CD8-positive, alpha-beta memory T cell (primary cell): Measurements from ENCODE around the gene AQP3. TPM values are rescaled to one million over a fixed set of nuclear protein-coding genes. Genes with fewer than 3 reads are reported as not detected.
"Not testable (repeated sequence)": the region's sequence is repeated elsewhere in the genome, so short reads cannot be mapped to it uniquely, and the experiment has no call there.

Experiments used
- CTCF ChIA-PET: fragments of 350-600 bp; sonication (Branson Sonifier 250); formaldehyde crosslinking; loops from one replicate; lab custom pipeline; 2021; ENCODE audit warnings: antibody characterized with exemption; lab: Charles Lee
- POLR2A ChIA-PET: fragments of 350-600 bp; sonication (Branson Sonifier 250); formaldehyde crosslinking; loops from one replicate; lab custom pipeline; 2021; ENCODE audit warnings: antibody characterized with exemption; lab: Charles Lee
- DNase-seq, 5 donors: peaks; one replicate each; pipeline versions ENCODE4 v3.0.0 to v3.0.0-alpha.2; 2020 to 2022; ENCODE audit warnings: mixed read lengths in 1 of 5
- H3K27ac ChIP-seq: one replicate; pipeline ENCODE4 v1.7.0; 2013; ENCODE audit warnings: low read depth, mild to moderate bottlenecking, low read length, moderate library complexity
- H3K27me3 ChIP-seq: 2 replicates; pipeline ENCODE4 v1.7.0; 2013; ENCODE audit warnings: low read length, mild to moderate bottlenecking; ENCODE audit not compliant: insufficient read depth, poor library complexity, severe bottlenecking
- H3K36me3 ChIP-seq: 2 replicates; pipeline ENCODE4 v1.7.0; 2013; ENCODE audit warnings: mild to moderate bottlenecking, low read length, moderate library complexity; ENCODE audit not compliant: insufficient read depth
- H3K4me1 ChIP-seq: 2 replicates; pipeline ENCODE4 v1.7.0; 2013; ENCODE audit warnings: mild to moderate bottlenecking, low read length, moderate library complexity; ENCODE audit not compliant: insufficient read depth
- H3K4me3 ChIP-seq: 2 replicates; pipeline ENCODE4 v1.7.0; 2013; ENCODE audit warnings: mild to moderate bottlenecking, low read length
- H3K9me3 ChIP-seq: 2 replicates; pipeline ENCODE4 v1.7.0; 2013; ENCODE audit warnings: mild to moderate bottlenecking, low read length
- H3K27ac Mint-ChIP-seq, 8 donors: one replicate each; pipeline ENCODE4 v1.8.0; 2020 to 2021; ENCODE audit warnings: mixed read lengths in 8 of 8, mild to moderate bottlenecking in 6 of 8, inconsistent platforms in 3 of 8, moderate library complexity in 3 of 8
- H3K27me3 Mint-ChIP-seq, 2 donors: one replicate each; pipeline ENCODE4 v1.8.0; 2020 to 2021; ENCODE audit warnings: mixed read lengths in 2 of 2, mild to moderate bottlenecking in 1 of 2, moderate library complexity in 1 of 2
- H3K36me3 Mint-ChIP-seq, 3 donors: one replicate each; pipeline ENCODE4 v1.8.0; 2020 to 2021; ENCODE audit warnings: mixed read lengths in 3 of 3, inconsistent platforms in 1 of 3, mild to moderate bottlenecking in 1 of 3
- H3K4me1 Mint-ChIP-seq, 3 donors: one replicate each; pipeline ENCODE4 v1.8.0; 2020 to 2021; ENCODE audit warnings: mixed read lengths in 3 of 3, inconsistent platforms in 1 of 3, mild to moderate bottlenecking in 1 of 3
- H3K4me3 Mint-ChIP-seq, 7 donors: one replicate each; pipeline ENCODE4 v1.8.0; 2020 to 2021; ENCODE audit warnings: mixed read lengths in 7 of 7, mild to moderate bottlenecking in 6 of 7, moderate library complexity in 4 of 7, inconsistent platforms in 2 of 7
- H3K9me3 Mint-ChIP-seq, 5 donors: one replicate each; pipeline ENCODE4 v1.8.0; 2020 to 2022; ENCODE audit warnings: mixed read lengths in 5 of 5, mild to moderate bottlenecking in 3 of 5, moderate library complexity in 2 of 5, inconsistent platforms in 1 of 5
- polyA plus RNA-seq: library from polyadenylated mRNA; unstranded; fragments of 300-500 nt; fragmentation: Illumina TruSeq; gene quantifications from one replicate; pipeline ENCODE4 v1.2.3, GENCODE V29; 2021
- total RNA-seq, 2 experiments: library from RNA; stranded (reverse); gene quantifications; one replicate each; pipeline ENCODE4 v1.2.3, GENCODE V29; 2021

The AQP3 gene
- total and polyA plus RNA-seq, 3 experiments from 2014 or later = 8.7 to 183 (median 9.3) TPM

DNA sequence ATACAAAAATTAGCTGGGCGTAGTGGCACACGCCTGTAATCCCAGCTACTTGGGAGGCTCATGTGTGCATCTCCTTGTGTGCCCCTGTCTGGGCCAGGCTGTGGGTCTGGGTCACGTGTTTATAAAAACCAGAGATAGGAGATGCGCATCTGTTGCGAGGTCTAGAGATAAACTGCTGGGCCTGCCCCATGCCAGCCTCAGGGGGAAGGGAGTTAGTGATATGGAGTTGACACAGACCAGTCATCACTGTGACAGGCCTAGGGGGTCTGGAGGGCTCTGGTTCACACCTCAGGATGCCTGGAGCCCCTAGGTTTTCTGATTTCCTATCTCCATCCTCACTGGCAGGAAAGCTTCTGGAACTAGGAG, 7.3 kb upstream of the AQP3 start:
- Mint-ChIP-seq H3K4me1 (peaks cover 55 to 70% (median 57%) of the 10 kb centered on the region in 3 donors), H3K4me3 (peak overlapping the region in 3 of 7 donors; percentile 46 to 58 (median 53)), H3K27ac (peak overlapping the region; percentile 67 to 90 (median 84))
- not testable (repeated sequence) for H3K4me3 ChIP-seq, H3K36me3 Mint-ChIP-seq, H3K36me3 ChIP-seq, H3K9me3 Mint-ChIP-seq, DNase-seq, H3K27me3 ChIP-seq, H3K27ac ChIP-seq, H3K9me3 ChIP-seq, H3K27me3 Mint-ChIP-seq
- H3K4me1 ChIP-seq = peaks cover 62% of the 10 kb centered on the region
- CTCF ChIA-PET = interaction anchor here (0.9 to 10.6 kb wide), 5 partner anchors 8 to 50 kb away, joined by 3 to 202 read pairs (median 35); partner anchors contain the start of gene NOL6
- POLR2A ChIA-PET = interaction anchor here (1.0 kb wide), 2 partner anchors 13 to 39 kb away, joined by 3 read pairs; no protein-coding TSS in a partner anchor

DNA sequence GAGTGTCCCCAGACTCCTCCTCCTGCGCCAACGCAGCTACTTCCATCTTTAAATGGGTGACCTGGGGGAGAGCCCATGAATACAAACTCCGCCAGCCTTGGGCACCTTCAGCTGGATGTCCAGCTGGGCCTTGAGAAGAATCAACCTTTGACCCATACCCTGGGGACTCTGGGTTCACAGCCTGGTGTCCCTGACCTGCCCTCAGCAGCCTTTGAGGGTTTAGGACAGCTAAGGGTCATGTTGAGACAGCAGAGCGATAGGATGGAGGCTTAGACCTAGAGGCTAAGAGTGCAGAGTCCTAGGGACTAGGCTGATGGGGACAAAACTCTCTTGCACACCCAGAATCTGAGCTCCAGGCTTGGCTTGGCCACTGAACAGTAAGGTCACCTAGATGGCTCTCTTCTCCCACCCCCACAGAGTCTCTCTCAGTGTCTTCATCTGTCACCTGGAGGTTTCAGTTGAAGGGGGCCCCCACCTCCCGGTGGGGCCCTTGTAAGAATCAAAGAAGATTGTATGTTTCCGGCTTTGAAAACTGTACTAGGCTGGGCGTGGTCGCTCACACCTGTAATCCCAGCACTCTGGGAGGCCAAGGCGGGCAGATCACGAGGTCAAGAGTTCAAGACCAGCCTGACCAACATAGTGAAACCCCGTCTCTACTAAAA, 6.7 kb upstream of the AQP3 start:
- DNase-seq = peak in 1 of 5 donors; percentile 26
- Mint-ChIP-seq H3K27ac (peak overlapping the region; percentile 67 to 90 (median 84)), H3K9me3 (no peaks in the 10 kb centered on the region), H3K27me3 (no peaks in the 10 kb centered on the region), H3K36me3 (no peaks in the 10 kb centered on the region), H3K4me3 (peak overlapping the region in 5 of 7 donors; percentile 18 to 63 (median 53)), H3K4me1 (peaks cover 52 to 65% (median 57%) of the 10 kb centered on the region in 3 donors)
- CTCF ChIA-PET = interaction anchor here (0.9 to 10.6 kb wide), 8 partner anchors 8 to 50 kb away, joined by 3 to 202 read pairs (median 10); partner anchors contain the start of gene NOL6
- Histone ChIP-seq H3K27ac (no peak overlapping the region), H3K4me1 (peaks cover 58% of the 10 kb centered on the region), H3K9me3 (no peaks in the 10 kb centered on the region), H3K4me3 (no peak overlapping the region), H3K36me3 (no peaks in the 10 kb centered on the region), H3K27me3 (no peaks in the 10 kb centered on the region)
- POLR2A ChIA-PET = interaction anchor here (0.5 to 1.1 kb wide), 7 partner anchors 10 to 570 kb away, joined by 3 to 4 read pairs (median 3); partner anchors contain the start of gene NOL6

DNA sequence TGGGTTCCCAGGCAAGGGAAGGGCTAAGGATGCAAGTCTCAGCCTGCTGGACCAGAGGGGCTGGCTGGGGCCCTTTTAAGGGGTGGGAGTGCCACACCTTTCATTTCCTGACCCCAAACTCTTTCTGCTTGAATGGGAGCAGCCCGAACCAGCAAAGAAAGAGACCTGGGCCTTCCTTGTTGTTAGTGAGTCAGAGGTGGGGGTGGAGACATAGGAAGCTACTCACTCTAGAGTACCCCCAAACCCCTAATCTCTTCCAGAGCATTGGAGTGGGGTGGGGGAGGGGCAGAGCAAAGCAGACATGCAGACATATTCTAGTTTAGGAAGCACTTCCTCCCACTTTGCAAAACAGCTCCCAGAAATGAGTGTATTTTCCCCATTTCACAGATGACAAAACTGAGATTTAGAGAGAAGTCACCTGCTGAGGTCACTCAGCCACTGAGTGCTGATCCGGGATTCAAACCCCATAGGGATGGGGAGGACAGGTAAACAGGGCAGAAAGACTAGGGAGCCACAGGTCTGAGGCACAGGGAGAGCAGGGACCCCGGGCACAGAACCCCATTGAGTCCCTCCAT, 6.0 kb upstream of the AQP3 start:
- H3K36me3 ChIP-seq = no peaks in the 10 kb centered on the region
- H3K4me3 ChIP-seq = no peak overlapping the region
- H3K27me3 Mint-ChIP-seq = no peaks in the 10 kb centered on the region
- H3K27ac Mint-ChIP-seq = peak overlapping the region; percentile 32 to 95 (median 82)
- no peaks in the 10 kb centered on the region for H3K27me3 ChIP-seq
- H3K9me3 ChIP-seq = no peaks in the 10 kb centered on the region
- H3K4me1 Mint-ChIP-seq = peaks cover 47 to 63% (median 49%) of the 10 kb centered on the region in 3 donors
- DNase-seq = no peak
- no peaks in the 10 kb centered on the region for H3K36me3 Mint-ChIP-seq
- H3K9me3 Mint-ChIP-seq = no peaks in the 10 kb centered on the region
- H3K4me1 ChIP-seq = peaks cover 51% of the 10 kb centered on the region
- CTCF ChIA-PET = interaction anchor here (0.7 to 10.6 kb wide), 20 partner anchors 9 to 163 kb away, joined by 3 to 202 read pairs (median 5); partner anchors contain the start of genes NFX1 and NOL6
- H3K27ac ChIP-seq = no peak overlapping the region
- peak overlapping the region in 2 of 7 donors; percentile 29 to 38 for H3K4me3 Mint-ChIP-seq
- POLR2A ChIA-PET = interaction anchor here (0.5 to 1.1 kb wide), 8 partner anchors 9 to 571 kb away, joined by 3 to 7 read pairs (median 4); partner anchors contain the start of gene NOL6

DNA sequence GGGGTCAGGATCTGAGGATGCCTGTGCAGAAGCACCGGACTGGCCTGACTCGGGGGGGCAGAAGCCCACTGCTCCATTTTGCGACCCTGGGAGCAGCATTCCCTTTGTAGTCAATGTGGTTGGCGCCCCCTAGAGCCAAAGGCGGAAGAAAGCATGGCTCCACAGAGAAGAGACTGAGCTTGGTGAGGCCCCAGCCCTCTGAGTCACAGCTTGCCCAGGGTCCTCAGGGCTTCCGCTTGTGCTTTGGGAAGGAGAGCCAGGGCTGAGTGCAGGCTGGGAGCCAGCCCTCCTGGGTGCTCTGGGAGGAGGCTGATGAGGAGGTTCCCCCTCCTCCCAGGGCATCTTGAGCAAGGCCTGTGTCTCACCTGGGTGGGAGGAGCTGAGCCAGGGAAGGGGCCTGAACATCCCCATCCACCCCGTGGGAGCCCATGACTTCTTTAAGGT, 5.5 kb upstream of the AQP3 start:
- DNase-seq = peak; percentile 20 to 64 (median 39)
- POLR2A ChIA-PET = interaction anchor here (0.6 to 1.1 kb wide), 3 partner anchors 9 to 82 kb away, joined by 3 to 7 read pairs (median 4); no protein-coding TSS in a partner anchor
- no peak overlapping the region for H3K27ac ChIP-seq
- no peaks in the 10 kb centered on the region for H3K9me3 Mint-ChIP-seq
- H3K36me3 ChIP-seq = no peaks in the 10 kb centered on the region
- H3K27me3 ChIP-seq = no peaks in the 10 kb centered on the region
- peak overlapping the region in 5 of 7 donors; percentile 25 to 78 (median 50) for H3K4me3 Mint-ChIP-seq
- H3K9me3 ChIP-seq = no peaks in the 10 kb centered on the region
- no peak overlapping the region for H3K4me3 ChIP-seq
- peaks cover 52% of the 10 kb centered on the region for H3K4me1 ChIP-seq
- peaks cover 48 to 65% (median 51%) of the 10 kb centered on the region in 3 donors for H3K4me1 Mint-ChIP-seq
- H3K27me3 Mint-ChIP-seq = no peaks in the 10 kb centered on the region
- no peaks in the 10 kb centered on the region for H3K36me3 Mint-ChIP-seq
- peak overlapping the region in 7 of 8 donors; percentile 54 to 95 (median 80) for H3K27ac Mint-ChIP-seq
- CTCF ChIA-PET = interaction anchor here (0.7 to 10.6 kb wide), 19 partner anchors 9 to 163 kb away, joined by 3 to 202 read pairs (median 5); partner anchors contain the start of genes NFX1 and NOL6

DNA sequence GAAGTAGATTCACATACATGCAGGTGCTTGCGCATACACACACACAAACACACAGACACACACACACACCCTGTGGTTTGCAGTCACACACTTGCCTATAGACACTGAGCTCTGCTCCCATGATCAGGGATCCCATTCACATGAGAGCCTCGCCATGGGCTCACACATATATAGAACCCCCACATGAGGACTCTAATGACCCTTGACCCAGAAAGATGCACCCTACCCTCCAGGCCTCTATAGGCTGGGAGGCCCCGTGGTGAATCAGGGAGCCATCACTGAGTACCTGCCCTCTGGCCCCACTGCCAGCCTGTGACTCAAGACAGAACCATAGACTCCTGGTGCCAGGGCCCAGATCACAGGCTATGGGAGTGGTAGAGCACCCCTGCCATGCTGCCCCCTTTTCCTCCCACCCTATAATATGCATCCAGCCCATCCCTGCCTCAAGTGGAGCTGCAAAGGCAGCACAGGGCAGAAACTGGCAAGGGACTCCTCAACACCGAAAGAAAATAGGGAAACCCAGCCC, 3.3 kb upstream of the AQP3 start:
- peaks cover 50% of the 10 kb centered on the region for H3K4me1 ChIP-seq
- H3K27ac ChIP-seq = no peak overlapping the region
- DNase-seq = no peak
- no peaks in the 10 kb centered on the region for H3K9me3 ChIP-seq
- H3K4me3 ChIP-seq = no peak overlapping the region
- H3K4me1 Mint-ChIP-seq = peaks cover 53 to 67% (median 55%) of the 10 kb centered on the region in 3 donors
- H3K4me3 Mint-ChIP-seq = peak overlapping the region in 2 of 7 donors; percentile 23 to 73
- no peaks in the 10 kb centered on the region for H3K27me3 ChIP-seq
- peaks cover 0 to 5% (median 0%) of the 10 kb centered on the region in 3 donors for H3K36me3 Mint-ChIP-seq
- peak overlapping the region in 2 of 8 donors; percentile 70 to 87 for H3K27ac Mint-ChIP-seq
- ChIA-PET CTCF (interaction anchor here (1.1 to 10.6 kb wide), 5 partner anchors 12 to 76 kb away, joined by 3 to 202 read pairs (median 28); partner anchors contain the start of gene NOL6), POLR2A (interaction anchor here (0.6 to 1.5 kb wide), 2 partner anchors 16 to 23 kb away, joined by 5 read pairs; partner anchors contain the start of gene NOL6)
- no peaks in the 10 kb centered on the region for H3K36me3 ChIP-seq
- no peaks in the 10 kb centered on the region for H3K9me3 Mint-ChIP-seq
- H3K27me3 Mint-ChIP-seq = no peaks in the 10 kb centered on the region

DNA sequence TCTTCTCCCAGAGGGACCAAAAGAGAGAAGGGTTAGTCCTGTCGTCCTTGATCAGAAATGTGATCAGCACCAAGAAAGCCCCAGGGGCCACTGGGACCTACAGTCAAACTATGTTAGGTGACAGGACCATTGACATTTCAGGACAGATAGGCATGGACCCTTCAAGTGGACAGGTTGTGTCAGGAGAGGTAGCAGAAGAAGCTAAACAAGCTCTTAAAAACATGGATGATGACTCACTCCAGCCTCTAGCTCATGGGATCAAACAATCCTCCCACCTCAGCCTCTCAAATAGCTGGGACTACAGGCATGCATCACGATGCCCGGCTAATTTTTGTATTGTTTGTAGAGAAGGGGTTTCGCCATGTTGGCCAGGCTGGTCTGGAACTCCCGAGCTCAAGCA, 2.3 kb upstream of the AQP3 start:
- Mint-ChIP-seq H3K9me3 (no peaks in the 10 kb centered on the region), H3K27me3 (no peaks in the 10 kb centered on the region), H3K27ac (peak overlapping the region in 4 of 8 donors; percentile 6 to 87 (median 56)), H3K36me3 (peaks cover 0 to 9% (median 0%) of the 10 kb centered on the region in 3 donors), H3K4me1 (peaks cover 60 to 74% (median 62%) of the 10 kb centered on the region in 3 donors), H3K4me3 (peak overlapping the region in 1 of 7 donors; percentile 49)
- Histone ChIP-seq H3K4me3 (no peak overlapping the region), H3K36me3 (no peaks in the 10 kb centered on the region), H3K9me3 (no peaks in the 10 kb centered on the region), H3K27me3 (no peaks in the 10 kb centered on the region), H3K27ac (no peak overlapping the region), H3K4me1 (peaks cover 55% of the 10 kb centered on the region)
- POLR2A ChIA-PET = no interaction called here
- CTCF ChIA-PET = interaction anchor here (1.1 to 10.6 kb wide), 4 partner anchors 13 to 75 kb away, joined by 3 to 202 read pairs (median 66); no protein-coding TSS in a partner anchor
- no peak for DNase-seq

DNA sequence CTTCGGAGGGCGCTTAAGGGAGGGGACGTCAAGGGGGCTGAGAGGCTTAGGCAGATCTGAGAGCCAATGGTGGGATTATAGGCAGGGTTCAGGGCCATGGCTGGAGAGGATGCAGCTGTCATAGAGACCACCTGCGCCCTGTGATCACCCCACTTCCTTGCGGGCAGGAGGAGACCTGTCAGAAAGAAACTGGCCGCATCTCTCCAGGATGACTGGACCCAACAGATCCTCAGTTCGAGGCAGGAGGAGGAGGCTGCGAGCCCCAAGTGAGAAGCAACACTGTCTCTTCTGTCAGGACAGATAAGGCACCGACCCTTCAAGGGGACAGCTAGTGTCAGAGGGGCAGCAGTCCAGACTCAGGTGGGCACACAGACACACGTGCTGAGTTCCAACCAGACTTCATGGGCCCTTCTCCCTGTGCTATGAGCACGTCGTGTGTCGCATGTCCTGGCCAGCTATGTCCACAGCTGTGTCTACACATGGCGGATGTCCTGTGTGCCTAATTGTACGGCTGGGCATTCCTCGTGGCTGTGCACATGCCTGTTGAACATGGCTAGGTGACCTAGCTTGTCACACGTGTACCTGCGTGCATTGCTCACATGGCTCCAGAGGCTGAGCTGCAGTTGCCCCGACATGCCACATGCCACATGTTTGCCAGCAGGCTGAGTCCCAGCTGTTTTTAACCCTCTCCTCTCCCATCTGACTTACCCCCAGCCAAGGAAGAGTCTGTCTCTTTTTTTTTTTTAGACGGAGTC, 583 bp upstream of the AQP3 start:
- Histone ChIP-seq H3K27ac (peak overlapping the region; percentile 86), H3K36me3 (peaks cover 9% of the 10 kb centered on the region), H3K4me3 (peak overlapping the region; percentile 99), H3K27me3 (no peaks in the 10 kb centered on the region), H3K9me3 (no peaks in the 10 kb centered on the region), H3K4me1 (peaks cover 42% of the 10 kb centered on the region)
- ChIA-PET POLR2A (interaction anchor here (0.7 to 2.4 kb wide), 5 partner anchors 10 to 158 kb away, joined by 4 to 13 read pairs (median 7); partner anchors contain the start of genes NFX1 and NOL6), CTCF (interaction anchor here (0.8 to 10.6 kb wide), 12 partner anchors 14 to 73 kb away, joined by 3 to 202 read pairs (median 4); partner anchors contain the start of gene NOL6)
- peak overlapping the region; percentile 82 to 98 (median 91) for H3K27ac Mint-ChIP-seq
- H3K36me3 Mint-ChIP-seq = peaks cover 0 to 21% (median 0%) of the 10 kb centered on the region in 3 donors
- peak overlapping the region; percentile 85 to 99 (median 88) for H3K4me3 Mint-ChIP-seq
- no peaks in the 10 kb centered on the region for H3K27me3 Mint-ChIP-seq
- H3K9me3 Mint-ChIP-seq = no peaks in the 10 kb centered on the region
- peaks cover 45 to 70% (median 52%) of the 10 kb centered on the region in 3 donors for H3K4me1 Mint-ChIP-seq
- no peak for DNase-seq
